GM21447 (cell line): ENCODE results near the gene CCDC24.

ENCODE experiments used
- ATAC-seq: cut with Tn5 transposase; IDR thresholded peaks from one replicate; pipeline ENCODE4 v1.9.1; 2021; ENCODE audit not compliant: unreplicated experiment

The CCDC24 gene

GRCh38 chr1:43996733-43997115 lies 5.3 kb downstream of the CCDC24 start:
- no peak for ATAC-seq

DNA sequence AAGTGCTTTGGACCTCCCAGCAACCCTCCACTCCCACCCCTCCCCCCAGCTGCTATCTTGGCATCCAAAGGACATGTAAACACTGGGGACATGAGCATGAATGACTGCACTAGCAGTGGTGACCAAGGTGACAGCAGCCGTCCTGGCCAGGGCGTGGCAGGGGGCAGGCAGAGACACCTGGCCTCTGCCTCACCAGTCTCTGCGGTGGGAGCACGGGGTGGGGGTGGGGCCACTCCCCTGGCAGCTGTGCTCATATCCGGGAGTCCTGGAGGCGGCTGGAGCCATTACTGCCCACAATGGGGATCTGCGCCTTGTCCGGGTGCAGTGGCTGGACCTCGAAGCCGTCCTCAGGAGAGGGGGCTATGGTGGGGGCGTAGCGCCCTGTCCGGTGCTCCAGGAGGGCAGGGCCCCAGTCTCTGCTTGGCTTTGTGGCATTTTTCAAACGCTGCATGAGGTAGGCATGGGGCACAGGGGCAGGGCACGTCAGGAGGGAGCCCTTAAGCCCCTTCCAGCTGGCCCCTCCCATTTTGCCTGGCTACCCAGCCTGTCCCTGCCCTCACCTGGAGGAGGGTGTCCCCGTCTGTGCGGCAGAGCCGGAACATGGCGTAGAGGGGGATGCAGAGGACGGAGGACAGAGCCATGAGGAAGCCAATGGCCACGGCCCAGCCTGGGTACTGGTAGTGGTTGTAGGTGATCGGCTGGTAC lies 6.0 kb downstream of the CCDC24 start:
- ATAC-seq: no peak

DNA sequence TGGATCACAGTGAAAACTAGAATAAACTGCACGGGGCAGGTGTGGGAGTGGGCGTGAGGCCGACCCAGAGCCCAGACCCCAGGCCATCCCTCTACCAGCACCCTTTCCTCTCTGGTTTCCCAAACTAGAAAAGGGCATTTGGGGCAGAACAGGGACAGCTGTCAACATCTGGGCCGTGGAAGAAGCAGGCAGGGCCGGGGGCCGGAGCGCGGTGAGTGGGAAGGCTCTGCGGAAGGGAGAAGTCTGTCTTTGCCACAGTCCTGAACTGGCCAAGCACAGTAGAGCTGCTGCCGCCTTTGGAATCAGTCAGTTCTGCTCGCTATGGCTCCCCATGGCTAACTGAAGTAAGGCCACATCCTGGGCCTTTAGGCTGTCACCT lies 6.6 kb downstream of the CCDC24 start:
- ATAC-seq: no peak

- no peak for ATAC-seq
Measured at GRCh38 chr1:43999455-43999854, 8.1 kb downstream of the CCDC24 start.

GRCh38 chr1:44000122-44000665 lies 8.8 kb downstream of the CCDC24 start:
- ATAC-seq: no peak

GRCh38 chr1:44002165-44002564 lies 10.8 kb downstream of the CCDC24 start:
- no peak for ATAC-seq

DNA sequence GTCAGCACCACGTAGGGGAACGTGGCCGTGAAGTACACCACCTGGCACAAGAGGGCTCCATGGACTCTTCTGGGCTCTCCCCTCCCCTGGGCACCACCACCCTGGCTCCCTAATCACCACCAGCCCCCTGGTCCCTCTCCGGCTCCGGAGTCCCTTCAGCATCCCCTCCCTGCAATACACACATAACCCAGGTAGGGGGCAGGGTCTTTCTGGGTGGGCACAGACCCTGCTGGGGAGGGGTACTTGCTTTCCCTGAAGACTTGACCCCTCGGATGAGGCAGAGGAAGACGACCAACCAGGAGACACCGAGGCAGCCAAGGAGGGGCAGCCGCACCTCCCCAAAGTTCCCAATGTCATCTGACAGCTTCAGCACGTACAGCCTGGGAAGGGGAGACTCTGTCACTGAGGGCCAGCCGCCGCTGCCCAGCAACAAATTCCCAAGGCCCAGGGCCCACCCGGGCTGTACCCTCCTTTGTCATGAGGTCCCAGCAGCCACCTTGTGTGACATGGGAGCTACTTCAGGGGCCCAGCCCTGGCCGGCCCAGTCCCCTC lies 11.3 kb downstream of the CCDC24 start:
- no peak for ATAC-seq

- no peak for ATAC-seq
Measured at GRCh38 chr1:44008259-44008658, 16.9 kb downstream of the CCDC24 start.

GRCh38 chr1:44010935-44011471 lies 19.6 kb downstream of the CCDC24 start:
- no peak for ATAC-seq

DNA sequence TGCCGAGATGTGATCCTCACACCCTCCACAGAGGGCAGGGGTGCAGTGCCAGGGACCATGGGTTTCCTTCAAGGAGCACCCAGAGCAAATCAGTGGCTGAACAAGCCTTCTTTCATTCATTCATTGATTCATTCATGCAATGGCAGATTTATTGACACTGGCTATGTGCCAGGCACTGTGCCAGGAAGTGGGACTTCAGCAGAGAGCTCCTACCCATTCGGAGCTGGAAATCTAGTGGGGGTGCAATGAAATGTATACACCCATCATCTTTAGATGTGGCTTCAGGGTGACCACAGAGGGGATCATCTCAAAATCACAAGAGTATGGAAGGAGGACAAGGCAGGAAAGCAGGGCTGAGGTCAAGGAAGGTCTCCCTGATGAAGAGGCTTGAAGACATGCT lies 21.0 kb downstream of the CCDC24 start:
- ATAC-seq: no peak

- no peak for ATAC-seq
Measured at GRCh38 chr1:44012941-44013609, 21.7 kb downstream of the CCDC24 start.

GRCh38 chr1:44013949-44014348 lies 22.6 kb downstream of the CCDC24 start:
- ATAC-seq: no peak

DNA sequence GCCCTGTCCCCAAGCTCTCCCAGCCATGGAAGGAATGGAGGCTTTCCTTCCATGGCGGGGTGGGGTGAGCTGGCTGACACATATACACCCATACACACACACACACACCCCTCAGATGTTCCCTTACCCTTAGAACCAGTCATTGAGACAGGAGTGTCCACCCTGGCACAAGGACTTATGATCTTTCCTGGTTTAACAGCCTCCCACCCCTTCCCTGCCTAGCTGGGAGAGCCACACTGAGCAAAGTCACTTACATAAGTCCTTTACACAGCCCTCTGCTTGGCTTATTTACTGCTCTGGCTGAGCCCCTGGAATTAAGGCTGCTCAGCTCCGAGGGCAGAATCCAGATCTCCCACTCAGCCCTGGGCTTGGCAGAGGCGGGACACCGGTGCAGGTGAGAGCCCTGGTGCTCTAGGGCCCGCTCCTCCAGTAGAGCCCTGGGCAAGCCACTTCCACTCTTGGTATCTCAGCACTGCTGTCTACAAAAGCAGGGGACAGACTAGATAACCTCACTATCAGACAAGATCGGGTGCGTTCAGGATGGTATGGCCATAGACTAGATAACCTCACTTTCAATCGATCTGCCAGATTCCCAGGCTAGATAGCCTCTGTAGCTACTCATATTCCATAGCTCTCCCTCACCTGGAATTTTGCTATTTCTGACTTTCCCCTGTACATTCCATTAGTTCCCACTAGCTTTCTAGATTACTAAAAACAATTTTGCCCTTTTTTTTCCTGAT lies 23.1 kb downstream of the CCDC24 start:
- no peak for ATAC-seq

GRCh38 chr1:44015206-44015605 lies 23.8 kb downstream of the CCDC24 start:
- ATAC-seq: no peak

DNA sequence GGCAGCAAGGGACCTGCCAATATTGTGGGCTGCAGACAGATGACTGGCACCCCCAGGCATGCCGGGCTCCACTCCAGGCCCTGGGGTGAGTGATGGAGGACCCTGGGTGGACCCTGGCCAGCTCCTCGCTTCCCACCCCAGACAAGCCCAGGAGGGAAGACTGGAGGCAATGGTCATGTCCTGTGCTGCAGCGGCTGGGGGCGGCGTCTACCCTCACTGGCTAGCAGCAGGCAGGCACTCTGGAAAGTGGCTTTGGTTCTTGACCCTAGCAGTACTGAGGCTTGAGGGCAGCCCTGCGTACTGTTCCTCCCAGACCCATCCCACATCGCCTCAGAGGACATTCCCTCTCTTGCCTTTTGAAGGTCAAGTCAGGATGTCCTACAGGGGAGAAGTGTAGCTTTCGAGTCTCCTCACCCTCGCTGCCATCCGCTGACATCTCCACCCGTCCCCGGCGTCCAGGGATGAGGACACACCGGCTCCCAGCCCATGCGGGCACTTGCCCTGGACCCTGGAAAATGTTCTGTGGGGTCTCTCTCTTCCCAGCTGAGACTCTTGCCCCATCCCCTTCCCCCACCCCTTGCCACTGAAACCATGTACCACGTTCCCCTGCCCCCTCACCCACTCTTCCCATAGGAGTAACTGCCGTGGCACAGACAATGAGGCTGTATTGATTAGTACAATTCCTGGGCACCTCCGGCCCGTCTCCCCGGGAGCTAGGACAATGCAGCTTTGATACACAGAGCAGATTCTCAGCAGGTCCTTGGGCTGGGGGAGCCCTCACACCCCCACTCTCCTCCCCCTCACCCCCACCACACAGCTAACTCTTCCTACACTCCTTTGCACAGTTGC lies 24.9 kb downstream of the CCDC24 start:
- no peak for ATAC-seq

DNA sequence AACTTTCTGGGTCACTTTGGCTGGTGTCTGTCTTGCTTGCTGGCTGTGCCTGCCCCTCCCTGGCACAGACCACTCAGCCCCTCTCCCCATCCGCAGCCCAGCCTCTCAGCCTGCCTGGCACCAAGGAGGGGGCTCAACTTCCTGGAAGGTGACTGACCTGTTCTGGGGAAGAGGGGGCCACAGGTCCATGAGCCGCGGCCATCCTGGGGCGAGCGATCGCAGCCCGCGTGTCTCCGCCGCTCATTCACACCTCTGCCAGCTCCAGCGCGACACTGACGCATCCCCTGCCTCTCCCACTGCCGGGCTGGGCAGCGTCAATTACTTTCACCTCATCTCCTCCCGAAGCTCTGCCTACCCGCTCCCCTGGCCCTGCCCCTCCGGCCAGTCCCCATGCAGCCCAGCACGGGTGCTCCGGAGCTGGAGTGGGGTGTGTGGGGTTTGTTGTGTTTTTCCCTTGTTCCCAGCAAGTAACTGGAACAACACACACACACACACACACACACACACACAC lies 25.5 kb downstream of the CCDC24 start:
- ATAC-seq: no peak

DNA sequence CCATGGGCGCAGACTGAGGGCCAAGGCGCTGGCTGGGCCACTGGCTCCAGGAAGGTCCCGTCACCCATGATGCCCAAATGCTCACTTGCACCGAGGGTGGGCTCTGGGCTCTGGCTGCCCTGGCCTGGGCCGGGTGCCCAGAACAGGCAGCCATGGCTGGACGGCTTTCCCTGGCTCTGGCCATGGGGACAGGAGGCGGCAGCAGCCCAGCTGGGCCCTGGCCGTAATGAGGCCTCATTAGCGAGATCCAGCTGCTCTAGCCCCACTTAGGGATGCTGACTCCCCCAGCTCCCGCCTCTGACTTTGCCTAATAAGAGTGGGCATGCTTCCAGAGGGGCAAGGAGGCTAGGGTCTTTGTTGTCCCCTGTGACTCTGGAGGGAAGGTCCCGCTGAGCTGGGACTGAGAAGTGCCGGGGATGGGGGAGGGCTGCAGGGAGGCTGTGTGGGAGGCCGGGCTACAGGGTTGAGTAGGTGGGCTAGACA lies 28.1 kb downstream of the CCDC24 start:
- ATAC-seq: no peak

DNA sequence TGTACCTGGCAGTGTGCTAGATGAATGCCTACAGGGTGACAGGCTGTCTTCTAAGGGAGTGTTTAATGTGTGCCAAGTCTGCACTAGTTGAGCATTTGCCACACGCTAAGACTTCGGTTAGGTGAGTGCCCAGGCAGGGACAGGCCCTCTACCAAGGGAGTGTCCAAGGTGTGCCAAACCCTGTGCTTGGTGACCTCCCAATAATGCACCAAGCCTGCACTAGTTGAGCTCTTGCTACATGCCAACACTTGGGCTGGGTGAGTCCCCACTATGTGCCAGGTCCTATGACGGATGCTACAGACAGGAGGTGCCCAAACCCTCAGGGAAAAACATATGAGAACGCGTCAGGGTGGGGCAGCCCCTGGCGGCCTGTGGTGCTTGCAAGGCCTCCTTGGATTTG lies 29.1 kb downstream of the CCDC24 start:
- ATAC-seq: no peak

- no peak for ATAC-seq
Measured at GRCh38 chr1:44021156-44021555, 29.8 kb downstream of the CCDC24 start.
